Kidney (tissue), 14 donors: ENCODE data around the gene KIF26B. TPM values are rescaled to one million over a fixed set of nuclear protein-coding genes. Genes with fewer than 3 reads are reported as not detected.

ENCODE experiments used
- DNase-seq, 5 donors: peaks; one replicate each; pipeline ENCODE4 v3.0.0-alpha.2; 2013 to 2020
- FAIRE-seq: peaks from 2 replicates; lab custom pipeline; 2012; peaks lifted over from hg19 to GRCh38; lab: Jason Lieb, UNC
- H3K27ac ChIP-seq, 2 donors: one replicate each; pipeline ENCODE4 v1.7.0; 2013; ENCODE audit warnings: low read depth in 2 of 2, low read length in 2 of 2, inconsistent platforms in 1 of 2
- H3K27me3 ChIP-seq: one replicate; pipeline ENCODE4 v1.7.1; 2013; ENCODE audit warnings: low read length, inconsistent platforms; ENCODE audit not compliant: control insufficient read depth, insufficient read depth
- H3K36me3 ChIP-seq, 3 donors: one replicate each; pipeline versions ENCODE4 v1.7.0 to v1.7.1; 2013; ENCODE audit warnings: low read length in 3 of 3, control low read depth in 1 of 3, inconsistent platforms in 1 of 3; ENCODE audit not compliant: insufficient read depth in 3 of 3, control insufficient read depth in 2 of 3
- H3K4me1 ChIP-seq, 3 donors: one replicate each; pipeline versions ENCODE4 v1.7.0 to v1.7.1; 2013; ENCODE audit warnings: low read length in 3 of 3, inconsistent platforms in 1 of 3, low read depth in 1 of 3; ENCODE audit not compliant: control insufficient read depth in 2 of 3, insufficient read depth in 2 of 3
- H3K4me3 ChIP-seq, 3 donors: one replicate each; pipeline versions ENCODE4 v1.7.0 to v1.8.1; 2013; ENCODE audit warnings: low read length in 3 of 3, control low read depth in 1 of 3, inconsistent platforms in 1 of 3
- H3K9ac ChIP-seq, 3 donors: one replicate each; pipeline versions ENCODE4 v1.7.0 to v1.7.1; 2013; ENCODE audit warnings: low read length in 3 of 3, control low read depth in 1 of 3, inconsistent platforms in 1 of 3
- H3K9me3 ChIP-seq, 3 donors: one replicate each; pipeline versions ENCODE4 v1.7.0 to v1.7.1; 2013; ENCODE audit warnings: low read length in 3 of 3, control low read depth in 1 of 3, inconsistent platforms in 1 of 3; ENCODE audit not compliant: control insufficient read depth in 2 of 3, insufficient read depth in 1 of 3
- intact Hi-C: fragments of 100-400 bp; cut with DNase I; formaldehyde crosslinking; loops from one replicate; pipeline ENCODE4 v1.11.1; 2022
- polyA plus RNA-seq: library from polyadenylated mRNA; stranded (reverse); fragments of 350-450 nt; fragmentation: Illumina TruSeq; extraction: RNeasy Lipid Tissue Mini Kit (QIAGEN cat#74804); gene quantifications from one replicate; pipeline ENCODE4 v1.2.3, GENCODE V29; 2014; ENCODE audit warnings: low read depth, low replicate concordance; ENCODE audit not compliant: insufficient read depth
- total RNA-seq: library from RNA; stranded (reverse); fragmentation: NEBNext Ultra II Directional; extraction: Animal tissue kit (Norgen Biotek cat#: 25700); gene quantifications from one replicate; pipeline ENCODE4 v1.2.1, GENCODE V29; 2021
- TF ChIP-seq, protein P1 (sequence below): IDR thresholded peaks from 3 replicates; pipeline ENCODE4 v1.5.1; 2012; ENCODE audit warnings: mild to moderate bottlenecking, moderate library complexity, borderline replicate concordance; ENCODE audit not compliant: insufficient read depth; ENCODE audit errors: extremely low read depth
- donor health status: control.
- donor health status: control.
- donor health status: control.
- donor health status: control.
- donor health status: control.
- donor health status: DM: yes; HTN: yes; CAD: no.
- donor health status: Normal renal cell carcinoma (clear cell type).

Gene KIF26B
- total and polyA plus RNA-seq, 2 donors from 2014 or later, result 0.52 to 10.7 TPM

DNA sequence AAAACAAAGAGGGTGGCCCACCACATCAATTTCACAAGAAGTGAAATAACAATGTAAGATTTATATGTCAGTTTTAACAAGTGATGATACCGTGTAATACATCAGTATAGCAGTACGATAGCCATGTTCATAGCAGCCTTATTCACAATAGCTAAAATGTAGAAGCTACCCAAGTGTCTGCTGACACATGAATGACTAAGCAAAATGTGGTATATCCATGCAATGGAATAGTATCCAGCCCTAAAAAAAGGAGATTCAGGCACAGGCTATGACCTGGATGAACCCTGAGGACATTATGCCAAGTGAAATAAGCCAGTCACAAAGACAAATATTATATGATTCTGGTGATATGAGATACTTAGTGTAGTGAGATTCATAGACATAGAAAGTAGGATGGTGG is 18.0 kb downstream of the KIF26B start:
- H3K4me3 ChIP-seq, result no peak overlapping the region
- H3K27ac ChIP-seq, result no peak overlapping the region
- H3K36me3 ChIP-seq, result no peaks in the 10 kb centered on the region
- DNase-seq (no peak), FAIRE-seq (no peak)
- H3K4me1 ChIP-seq, result peaks cover 0 to 5% (median 0%) of the 10 kb centered on the region in 3 donors
- intact Hi-C loops, result no loop called here
- no peaks in the 10 kb centered on the region for H3K27me3 ChIP-seq
- TF ChIP-seq, protein P1, sequence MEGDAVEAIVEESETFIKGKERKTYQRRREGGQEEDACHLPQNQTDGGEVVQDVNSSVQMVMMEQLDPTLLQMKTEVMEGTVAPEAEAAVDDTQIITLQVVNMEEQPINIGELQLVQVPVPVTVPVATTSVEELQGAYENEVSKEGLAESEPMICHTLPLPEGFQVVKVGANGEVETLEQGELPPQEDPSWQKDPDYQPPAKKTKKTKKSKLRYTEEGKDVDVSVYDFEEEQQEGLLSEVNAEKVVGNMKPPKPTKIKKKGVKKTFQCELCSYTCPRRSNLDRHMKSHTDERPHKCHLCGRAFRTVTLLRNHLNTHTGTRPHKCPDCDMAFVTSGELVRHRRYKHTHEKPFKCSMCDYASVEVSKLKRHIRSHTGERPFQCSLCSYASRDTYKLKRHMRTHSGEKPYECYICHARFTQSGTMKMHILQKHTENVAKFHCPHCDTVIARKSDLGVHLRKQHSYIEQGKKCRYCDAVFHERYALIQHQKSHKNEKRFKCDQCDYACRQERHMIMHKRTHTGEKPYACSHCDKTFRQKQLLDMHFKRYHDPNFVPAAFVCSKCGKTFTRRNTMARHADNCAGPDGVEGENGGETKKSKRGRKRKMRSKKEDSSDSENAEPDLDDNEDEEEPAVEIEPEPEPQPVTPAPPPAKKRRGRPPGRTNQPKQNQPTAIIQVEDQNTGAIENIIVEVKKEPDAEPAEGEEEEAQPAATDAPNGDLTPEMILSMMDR, result no peak
- peaks cover 0 to 3% (median 0%) of the 10 kb centered on the region in 3 donors for H3K9me3 ChIP-seq
- no peak overlapping the region for H3K9ac ChIP-seq

DNA sequence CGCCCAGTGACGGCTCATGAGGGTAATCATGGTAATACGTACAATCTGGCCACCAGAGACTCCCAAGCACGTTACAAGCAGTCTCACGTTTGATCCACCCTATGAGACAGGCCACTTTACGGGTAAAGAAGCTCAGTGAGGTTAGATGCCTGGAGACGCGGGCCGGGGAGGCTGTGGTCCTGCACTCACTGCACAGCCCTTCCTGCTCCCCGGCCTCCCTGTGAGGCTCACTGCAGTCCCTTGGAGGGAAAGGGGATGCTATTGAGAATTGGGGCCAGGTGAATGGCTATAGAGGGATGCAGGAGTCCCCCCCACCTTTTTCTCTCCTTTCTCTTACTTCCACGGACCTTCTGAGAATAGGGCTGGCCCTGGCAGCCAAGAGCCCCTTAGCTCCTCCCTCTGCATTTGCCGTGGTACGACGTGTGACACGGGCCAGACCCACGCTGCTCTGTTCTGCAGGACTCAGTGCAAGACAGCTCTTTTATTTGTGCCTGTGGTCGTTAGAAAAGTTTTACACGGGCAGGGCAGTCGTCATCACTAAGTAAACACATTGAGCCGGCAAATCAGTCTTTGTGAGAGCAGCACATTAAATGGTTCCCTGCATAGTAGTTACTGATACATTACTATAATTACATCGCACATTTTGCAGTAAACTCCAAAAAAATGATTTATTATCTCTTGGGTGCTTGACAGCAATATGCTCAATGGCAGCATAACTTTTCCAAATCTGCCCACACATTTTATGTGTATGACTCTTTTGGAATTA is 18.8 kb downstream of the KIF26B start:
- no peaks in the 10 kb centered on the region for H3K36me3 ChIP-seq
- peak in 2 of 5 donors; percentile 32 to 56 for DNase-seq
- no peak for FAIRE-seq

DNA sequence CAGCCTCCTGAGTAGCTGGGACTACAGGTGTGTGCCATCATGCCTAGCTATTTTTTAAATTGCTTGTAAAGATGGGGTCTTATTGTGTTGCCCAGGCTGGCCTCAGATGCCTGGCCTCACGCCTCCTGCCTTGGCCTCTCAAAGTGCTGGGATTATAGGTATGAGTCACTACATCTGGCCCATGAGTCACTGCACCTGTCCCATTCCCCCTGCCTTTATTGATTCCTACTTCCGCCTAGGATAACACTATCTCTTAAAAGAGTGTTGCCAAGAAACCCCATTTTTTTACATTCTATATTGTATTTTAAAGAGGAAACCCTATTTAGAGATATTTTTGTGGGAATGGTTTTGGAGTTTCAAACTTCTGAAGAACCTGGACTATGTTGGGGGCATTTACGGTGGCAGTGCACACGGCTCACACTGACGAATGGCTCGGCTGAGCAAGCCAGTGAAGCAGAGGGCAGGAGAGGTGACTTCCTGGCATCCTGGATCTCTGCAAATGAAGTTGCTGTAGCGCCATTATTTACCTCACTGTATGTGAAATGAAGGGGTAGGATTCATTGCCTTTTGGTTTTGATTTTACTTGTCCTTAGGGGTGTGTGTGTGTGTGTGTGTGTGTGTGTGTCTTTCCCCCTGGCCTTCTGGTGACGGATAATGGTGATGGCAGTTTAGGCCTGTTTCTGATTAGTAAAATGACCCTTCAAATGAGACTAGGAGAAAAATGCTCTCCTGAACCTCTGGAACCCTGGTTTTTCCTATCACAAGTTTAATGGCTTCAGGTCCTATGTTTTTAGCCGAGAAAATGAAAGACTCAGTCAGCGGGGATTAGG is 22.5 kb downstream of the KIF26B start:
- intact Hi-C loops, result no loop called here
- FAIRE-seq, result no peak
- no peak overlapping the region for H3K4me3 ChIP-seq

More for the DNA sequence above, 18.8 kb downstream of the KIF26B start:
- no peak overlapping the region for H3K27ac ChIP-seq
- TF ChIP-seq, protein P1, result no peak
- H3K27me3 ChIP-seq, result no peaks in the 10 kb centered on the region
- intact Hi-C loops, result no loop called here
- no peak overlapping the region for H3K9ac ChIP-seq
- H3K4me1 ChIP-seq, result peaks cover 0 to 5% (median 0%) of the 10 kb centered on the region in 3 donors
- no peak overlapping the region for H3K4me3 ChIP-seq
- peaks cover 0 to 3% (median 0%) of the 10 kb centered on the region in 3 donors for H3K9me3 ChIP-seq

More for the DNA sequence above, 22.5 kb downstream of the KIF26B start:
- Histone ChIP-seq H3K4me1 (peaks cover 0 to 2% (median 0%) of the 10 kb centered on the region in 3 donors), H3K9me3 (peaks cover 0 to 3% (median 0%) of the 10 kb centered on the region in 3 donors), H3K36me3 (no peaks in the 10 kb centered on the region), H3K9ac (no peak overlapping the region), H3K27me3 (no peaks in the 10 kb centered on the region), H3K27ac (no peak overlapping the region)
- DNase-seq, result no peak
- TF ChIP-seq, protein P1, result no peak
